ENCODE results near the gene JDP2. TPM values are rescaled to one million over a fixed set of nuclear protein-coding genes. Genes with fewer than 3 reads are reported as not detected.

The JDP2 gene
- total RNA-seq, 1 donor from 2014 or later, result 13.4 TPM

DNA sequence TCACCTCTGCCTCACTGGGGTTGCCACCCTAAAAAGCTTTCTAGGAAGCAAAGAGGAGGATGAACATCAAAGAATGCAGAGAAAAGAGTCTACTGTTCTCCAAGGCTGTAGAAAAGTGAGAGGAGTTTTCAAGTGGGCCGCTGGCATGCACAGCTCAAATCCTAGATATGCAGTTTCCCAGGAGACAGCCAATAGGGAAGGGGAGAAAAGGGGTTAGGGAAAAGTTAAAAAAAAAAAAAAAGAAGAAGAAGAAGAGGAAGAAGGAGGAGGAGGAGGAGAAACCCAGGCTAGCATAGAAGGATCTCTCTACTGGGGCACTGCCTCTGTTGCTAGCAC is 95.1 kb downstream of the JDP2 start:
- no peak for DNase-seq (ENCODE audit: low spot score)
- intact Hi-C loops (cut with DNase I), result no loop called here

Other genes starting within 250 kb of the JDP2 start
- 25.8 TPM for gene FOS, start 149.2 kb upstream of the JDP2 start, total RNA-seq
- gene BATF, start 94.4 kb downstream of the JDP2 start, total RNA-seq, result 0.65 TPM
- gene FLVCR2, start 150.6 kb downstream of the JDP2 start, total RNA-seq, result 1.3 TPM
- 7.5 TPM for gene ERG28, start 232.9 kb downstream of the JDP2 start, total RNA-seq
- gene TTLL5, start 233.2 kb downstream of the JDP2 start, total RNA-seq, result 17.5 TPM